ENCODE measurements around the gene CCKAR.

- TF ChIP-seq CTCF (IDR thresholded peaks at IDR 0.05 in 4 of 5, conservative IDR thresholded peaks at IDR 0.05 in 1 of 5): no peak
- TF ChIP-seq POLR2A (IDR thresholded peaks at IDR 0.05): no peak
These were observed 39.8 kb upstream of the CCKAR start for GRCh38 chr4:26530099-26530498.
